H1 (cell line): Measurements from ENCODE around the gene RASAL2.

ENCODE experiments used
- CHD1 ChIP-seq: IDR thresholded peaks from 2 replicates; pipeline ENCODE4 v1.6.1; 2012; ENCODE audit warnings: low read depth, low read length, improper control_type of control experiment
- CTCF ChIP-seq, 3 experiments: IDR thresholded peaks; 1 replicate in 2 of 3; 2 replicates in 1 of 3; pipeline versions ENCODE4 v1.5.1 to v1.6.1; 2011; ENCODE audit warnings: low read length in 3 of 3, mild to moderate bottlenecking in 3 of 3, inconsistent platforms in 2 of 3, low read depth in 1 of 3, moderate library complexity in 1 of 3; ENCODE audit not compliant: insufficient read depth in 1 of 3; ENCODE audit errors: control extremely low read depth in 1 of 3
- EGR1 ChIP-seq: IDR thresholded peaks from 2 replicates; pipeline ENCODE4 v1.6.1; 2011; ENCODE audit warnings: low read depth, low read length, borderline replicate concordance
- POLR2AphosphoS5 ChIP-seq: IDR thresholded peaks from 2 replicates; pipeline ENCODE4 v1.6.1; 2011; ENCODE audit warnings: low read depth, low read length

GRCh38 chr1:178258536-178258935 lies 164.6 kb downstream of the RASAL2 start:
- TF ChIP-seq CTCF (IDR thresholded peaks at IDR 0.05; ENCODE audit: control extremely low read depth in 1 of 3, insufficient read depth in 1 of 3, low read depth in 1 of 3, low read length in 3 of 3) (no peak), POLR2AphosphoS5 (no peak), CHD1 (no peak), EGR1 (no peak)
